Activated naive CD4-positive, alpha-beta T cell treated with anti-CD3 and anti-CD28 coated beads, Interleukin-2, amount 50 U/mL, for 72 hours (primary cell): Measurements from ENCODE around the gene FBXL7. TPM values are rescaled to one million over a fixed set of nuclear protein-coding genes. Genes with fewer than 3 reads are reported as not detected.
A peak's percentile ranks its signal among the peaks of the same experiment; 100 is the strongest.

Experiments
- ATAC-seq, 2 donors: fragments of 150-1000 bp; cut with Tn5 transposase; 2 replicates each; pipeline ENCODE4 v1.10.0; 2021; ENCODE audit warnings: mild to moderate bottlenecking in 2 of 2, moderate library complexity in 2 of 2
- DNase-seq, 2 donors: peaks; one replicate each; pipeline ENCODE4 v3.0.0; 2021 to 2022; ENCODE audit warnings: low spot score in 2 of 2
- H3K27ac Mint-ChIP-seq, 2 donors: one replicate each; pipeline ENCODE4 v1.8.0; 2022; ENCODE audit warnings: mild to moderate bottlenecking in 2 of 2, mixed read lengths in 2 of 2
- H3K36me3 Mint-ChIP-seq, 2 donors: one replicate each; pipeline ENCODE4 v1.8.0; 2022; ENCODE audit warnings: mixed read lengths in 2 of 2
- H3K9me3 Mint-ChIP-seq, 2 donors: one replicate each; pipeline ENCODE4 v1.8.0; 2022; ENCODE audit warnings: mixed read lengths in 2 of 2
- total RNA-seq, 2 donors: library from RNA; stranded (reverse); gene quantifications; one replicate each; pipeline ENCODE4 v1.2.3, GENCODE V29; 2022

FBXL7 gene
- total RNA-seq, 2 donors from 2014 or later: not detected

DNA sequence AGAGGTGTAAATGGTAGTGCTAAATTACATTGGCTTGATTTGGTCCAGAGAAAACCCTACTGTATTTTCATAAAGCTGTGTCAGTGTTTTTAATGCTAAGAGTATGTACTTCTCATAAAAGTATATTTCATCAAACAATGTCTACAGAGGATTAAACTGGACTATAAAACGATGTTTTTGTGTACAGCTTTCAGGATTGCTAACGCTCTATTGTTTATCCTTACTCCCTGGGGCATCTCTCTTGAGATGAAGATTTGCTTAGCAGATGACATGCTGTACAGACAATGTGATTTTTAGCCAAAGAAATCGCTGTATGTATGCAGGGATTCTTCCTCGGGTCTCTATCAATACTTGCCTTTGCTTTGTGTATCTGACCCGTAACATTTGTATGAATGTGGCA, 216.0 kb downstream of the FBXL7 start:
- Mint-ChIP-seq H3K9me3 (peaks cover 4% of the 10 kb centered on the region in 2 donors), H3K27ac (no peak overlapping the region), H3K36me3 (no peaks in the 10 kb centered on the region)
- DNase-seq: no peak
- no peak for ATAC-seq

DNA sequence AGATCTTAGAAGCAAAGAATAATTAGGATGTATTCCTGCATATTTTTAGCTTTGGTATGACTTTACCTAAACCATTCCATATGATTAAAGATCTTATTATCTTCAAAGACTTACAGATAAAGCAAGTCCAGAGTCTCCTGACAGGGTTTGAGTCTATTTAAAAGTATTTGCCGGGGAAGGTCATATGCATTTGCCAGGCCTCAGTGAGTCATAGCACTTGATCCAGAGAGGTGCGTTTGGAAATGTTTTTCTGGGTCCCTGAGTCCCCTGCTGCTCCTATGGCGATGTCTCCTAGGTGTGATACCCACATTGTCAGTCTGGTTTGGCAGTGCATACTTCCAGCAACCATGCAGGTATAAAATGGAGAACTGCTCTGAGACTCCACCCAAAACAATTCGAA, 217.0 kb downstream of the FBXL7 start:
- Mint-ChIP-seq H3K36me3 (no peaks in the 10 kb centered on the region), H3K27ac (no peak overlapping the region), H3K9me3 (peaks cover 3 to 4% of the 10 kb centered on the region in 2 donors)
- no peak for ATAC-seq
- DNase-seq: no peak

DNA sequence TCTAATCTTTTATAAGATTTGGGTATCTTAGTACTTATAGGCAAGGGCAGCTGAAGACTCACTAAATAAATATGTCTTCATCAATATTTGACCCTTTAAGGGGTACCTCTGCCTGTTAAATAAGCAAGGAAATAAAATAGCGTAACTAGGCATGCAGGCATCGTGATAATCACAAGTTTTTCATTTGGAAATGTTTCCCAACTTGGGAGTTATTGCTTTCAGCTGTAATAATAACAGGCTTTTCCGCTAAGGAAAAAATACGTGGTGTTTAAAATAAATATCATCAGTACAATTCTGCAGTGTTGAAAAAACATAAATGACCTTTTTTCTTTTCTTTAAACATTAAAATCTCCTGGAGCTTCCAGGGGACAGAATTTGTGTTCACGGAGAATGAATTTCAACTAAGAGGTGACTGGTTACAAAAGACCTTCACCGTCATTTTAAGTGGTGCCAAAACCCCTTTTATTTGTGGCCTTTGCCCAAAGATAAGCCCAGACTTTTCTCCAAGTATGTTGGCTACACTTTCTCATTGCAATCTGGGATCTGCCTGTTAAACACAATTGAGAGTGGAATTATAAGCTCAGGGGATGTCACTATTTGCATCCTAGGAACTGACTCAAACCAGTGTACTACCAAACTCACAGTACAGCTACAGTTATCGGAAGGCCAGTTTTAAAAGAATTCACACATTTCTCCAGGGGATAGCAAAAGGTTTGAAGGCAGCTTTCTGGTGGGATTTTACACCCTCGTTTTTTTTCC, 218.6 kb downstream of the FBXL7 start:
- H3K9me3 Mint-ChIP-seq: peaks cover 3 to 4% of the 10 kb centered on the region in 2 donors
- H3K36me3 Mint-ChIP-seq: no peaks in the 10 kb centered on the region
- H3K27ac Mint-ChIP-seq: no peak overlapping the region
- ATAC-seq (no peak), DNase-seq (no peak)

DNA sequence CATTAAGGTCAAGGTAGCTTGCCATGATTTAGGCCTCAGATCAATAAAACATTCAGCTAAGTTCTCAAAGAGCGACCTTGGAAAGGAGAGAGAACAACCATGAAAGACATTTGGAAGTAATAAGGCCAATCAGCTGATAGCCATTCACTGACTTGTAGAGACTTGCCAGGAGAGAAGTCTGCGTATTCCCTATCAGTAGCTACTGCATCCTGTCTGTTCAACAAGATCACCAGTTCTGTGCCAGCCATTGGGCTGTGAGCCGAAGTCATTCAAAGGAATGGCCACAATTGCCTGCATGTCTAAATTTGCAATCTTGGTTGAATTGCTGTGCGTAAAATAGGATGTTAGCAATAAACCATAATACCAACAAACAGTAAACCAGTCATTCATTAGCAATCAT, 219.8 kb downstream of the FBXL7 start:
- no peak for ATAC-seq
- Mint-ChIP-seq H3K27ac (no peak overlapping the region), H3K36me3 (no peaks in the 10 kb centered on the region), H3K9me3 (peaks cover 0 to 3% of the 10 kb centered on the region in 2 donors)
- no peak for DNase-seq

DNA sequence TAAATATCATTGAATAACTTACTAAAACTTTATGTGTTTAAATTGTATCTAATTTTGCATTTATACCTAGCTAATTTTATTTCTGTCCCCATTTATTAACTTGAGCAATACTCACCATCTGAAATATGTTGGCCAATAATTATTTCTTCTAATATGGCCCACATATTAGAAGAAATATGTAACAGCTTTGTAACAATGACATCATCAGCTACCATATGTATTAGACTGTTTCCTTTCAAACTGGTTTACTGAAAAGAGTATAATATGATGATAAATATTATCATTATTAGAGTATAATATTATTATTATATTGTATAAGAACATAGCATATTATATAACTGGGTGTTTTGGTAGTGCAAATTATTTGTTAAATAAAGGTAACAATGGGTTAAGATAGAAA, 220.5 kb downstream of the FBXL7 start:
- DNase-seq: no peak
- ATAC-seq: no peak
- Mint-ChIP-seq H3K27ac (no peak overlapping the region), H3K9me3 (peaks cover 0 to 8% of the 10 kb centered on the region in 2 donors), H3K36me3 (no peaks in the 10 kb centered on the region)

DNA sequence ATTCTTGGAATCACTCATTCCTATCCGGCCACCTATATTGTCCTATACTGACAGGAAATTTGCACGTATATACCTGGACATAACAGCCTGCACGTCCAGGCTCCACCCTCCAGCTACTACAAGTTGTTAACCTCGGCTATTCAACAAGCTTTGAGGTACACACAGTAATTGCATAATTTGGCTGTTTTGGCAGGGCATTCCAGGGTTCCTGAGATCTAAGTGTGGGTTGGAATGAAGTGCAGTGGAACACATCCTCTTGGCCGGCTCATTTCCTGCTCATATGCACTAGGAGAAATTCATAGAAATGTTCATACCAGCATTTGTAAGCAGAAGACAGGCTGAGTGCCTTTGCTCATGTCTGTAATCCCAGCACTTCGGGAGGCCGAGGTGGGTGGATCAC, 222.3 kb downstream of the FBXL7 start:
- H3K27ac Mint-ChIP-seq: no peak overlapping the region
- peaks cover 2 to 10% of the 10 kb centered on the region in 2 donors for H3K9me3 Mint-ChIP-seq
- peaks cover 0 to 1% of the 10 kb centered on the region in 2 donors for H3K36me3 Mint-ChIP-seq
- DNase-seq (no peak), ATAC-seq (no peak)

DNA sequence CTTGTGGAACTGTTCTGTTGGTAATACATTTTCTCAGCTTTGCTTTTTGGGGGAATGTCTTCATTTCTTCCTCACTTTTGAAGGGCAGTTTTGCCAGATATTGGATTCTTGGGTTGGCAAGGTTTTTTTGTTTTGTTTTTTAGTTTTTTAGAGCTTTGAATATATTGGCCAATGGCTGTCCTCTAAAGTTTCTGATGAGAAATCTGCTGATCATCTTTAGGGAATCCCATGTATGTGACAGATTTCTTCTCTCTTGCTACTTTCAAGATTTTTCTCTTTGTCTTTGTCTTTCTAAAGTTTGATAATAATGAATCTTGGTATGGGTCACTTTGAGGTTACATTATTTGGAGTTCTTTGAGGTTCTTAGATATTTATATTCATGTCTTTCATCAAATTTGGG, 227.4 kb downstream of the FBXL7 start:
- DNase-seq (no peak), ATAC-seq (no peak)
- Mint-ChIP-seq H3K36me3 (peaks cover 0 to 14% of the 10 kb centered on the region in 2 donors), H3K27ac (no peak overlapping the region), H3K9me3 (peaks cover 15 to 23% of the 10 kb centered on the region in 2 donors)

DNA sequence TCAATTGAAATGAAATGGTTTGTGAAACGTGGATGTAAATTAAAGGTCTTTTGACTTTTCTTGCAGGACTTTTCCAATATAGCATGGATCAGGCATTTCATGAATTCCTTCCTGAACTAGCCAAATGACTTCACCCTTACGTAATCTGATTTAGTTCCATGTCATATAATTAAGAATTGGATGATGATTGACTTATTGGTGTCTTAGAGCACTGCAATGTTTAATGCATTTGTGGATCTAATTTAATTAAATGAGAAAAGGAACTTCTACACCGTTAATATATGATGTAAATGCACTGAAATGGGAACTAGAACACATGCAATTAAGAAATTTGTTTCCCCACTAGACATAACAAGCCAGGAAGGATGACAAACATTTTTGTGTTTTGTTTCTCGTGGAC, 228.8 kb downstream of the FBXL7 start:
- no peak for ATAC-seq
- no peak for DNase-seq
- peaks cover 0 to 14% of the 10 kb centered on the region in 2 donors for H3K36me3 Mint-ChIP-seq
- no peak overlapping the region for H3K27ac Mint-ChIP-seq
- H3K9me3 Mint-ChIP-seq: peaks cover 15 to 23% of the 10 kb centered on the region in 2 donors

DNA sequence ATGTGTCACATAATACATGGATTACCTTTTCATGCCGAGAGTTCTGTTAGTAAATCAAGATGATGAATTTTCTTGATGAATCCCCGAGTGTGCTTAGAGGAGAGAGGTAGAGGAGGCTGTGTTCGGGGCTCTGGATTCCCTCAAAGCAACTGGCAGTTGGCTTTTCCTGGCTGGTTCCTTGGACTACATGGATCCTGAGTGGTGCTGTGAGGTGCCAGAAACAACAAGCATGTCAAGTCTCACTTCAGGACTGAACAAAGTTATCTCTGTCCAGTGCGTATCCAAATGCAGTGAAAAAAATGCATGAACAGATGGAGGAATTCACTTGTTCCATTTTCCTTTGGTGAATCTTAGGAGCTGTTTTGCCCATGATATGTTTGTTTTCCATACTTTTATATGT, 231.7 kb downstream of the FBXL7 start:
- Mint-ChIP-seq H3K9me3 (peaks cover 22 to 29% of the 10 kb centered on the region in 2 donors), H3K27ac (no peak overlapping the region), H3K36me3 (peaks cover 0 to 14% of the 10 kb centered on the region in 2 donors)
- ATAC-seq (no peak), DNase-seq (no peak)

DNA sequence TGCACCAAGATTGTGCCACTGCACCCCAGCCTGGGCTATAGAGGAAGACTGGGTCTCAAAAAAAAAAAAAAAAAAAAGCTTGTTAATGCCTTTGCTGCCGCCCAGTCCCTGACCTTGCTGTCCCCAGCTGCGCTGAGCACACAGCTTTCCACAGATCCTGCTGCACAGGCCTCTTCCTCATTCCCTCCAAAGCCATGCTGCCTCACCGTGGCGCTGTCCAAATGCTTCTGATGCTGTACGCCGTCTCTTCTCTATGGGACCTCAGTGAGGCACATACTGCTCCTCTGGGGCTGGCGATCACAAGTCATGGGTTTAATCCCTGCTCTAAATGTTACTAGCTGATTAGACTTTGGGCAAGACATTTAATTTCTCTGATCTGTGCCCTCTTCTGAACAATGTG, 234.1 kb downstream of the FBXL7 start:
- Mint-ChIP-seq H3K27ac (no peak overlapping the region), H3K9me3 (peaks cover 16 to 24% of the 10 kb centered on the region in 2 donors), H3K36me3 (peaks cover 0 to 5% of the 10 kb centered on the region in 2 donors)
- DNase-seq (no peak), ATAC-seq (no peak)

DNA sequence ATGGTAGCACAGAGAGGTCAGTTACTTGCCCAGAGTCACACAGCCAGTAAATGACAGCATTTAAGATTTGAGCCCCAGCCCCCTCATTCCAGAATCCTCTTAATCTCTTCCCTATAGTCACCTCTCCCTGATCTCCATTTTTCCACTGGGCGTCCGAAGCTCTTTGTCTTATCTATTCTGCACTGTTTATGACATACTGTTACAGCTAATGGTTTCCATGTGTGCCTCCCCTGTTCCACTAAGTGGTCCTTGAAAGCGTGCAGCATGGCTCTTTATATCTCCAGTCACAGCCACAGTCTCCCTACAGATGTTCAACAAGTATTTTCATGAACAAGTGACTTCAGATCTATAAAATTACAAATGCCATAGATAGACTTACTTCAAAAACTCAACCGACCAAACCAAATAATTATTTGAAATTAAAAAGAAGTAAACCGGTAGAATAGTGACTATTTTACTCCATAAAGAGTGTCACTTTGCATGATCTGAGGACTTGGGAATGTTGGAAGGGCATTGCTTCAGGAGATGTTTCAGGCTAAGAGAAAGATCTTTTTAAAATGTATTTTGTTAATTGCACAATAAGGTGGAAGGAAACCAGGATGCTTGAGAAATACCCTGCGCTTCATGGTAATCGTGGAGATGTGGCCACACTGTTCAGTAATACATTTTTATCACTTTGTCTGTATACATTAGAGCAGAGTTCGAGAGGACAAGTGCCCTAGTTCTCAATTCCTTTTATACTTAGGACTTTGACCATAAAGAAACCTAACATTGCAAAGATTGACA, 237.2 kb downstream of the FBXL7 start:
- H3K9me3 Mint-ChIP-seq: peaks cover 16 to 18% of the 10 kb centered on the region in 2 donors
- H3K27ac Mint-ChIP-seq: no peak overlapping the region
- ATAC-seq (no peak), DNase-seq (no peak)
- no peaks in the 10 kb centered on the region for H3K36me3 Mint-ChIP-seq

DNA sequence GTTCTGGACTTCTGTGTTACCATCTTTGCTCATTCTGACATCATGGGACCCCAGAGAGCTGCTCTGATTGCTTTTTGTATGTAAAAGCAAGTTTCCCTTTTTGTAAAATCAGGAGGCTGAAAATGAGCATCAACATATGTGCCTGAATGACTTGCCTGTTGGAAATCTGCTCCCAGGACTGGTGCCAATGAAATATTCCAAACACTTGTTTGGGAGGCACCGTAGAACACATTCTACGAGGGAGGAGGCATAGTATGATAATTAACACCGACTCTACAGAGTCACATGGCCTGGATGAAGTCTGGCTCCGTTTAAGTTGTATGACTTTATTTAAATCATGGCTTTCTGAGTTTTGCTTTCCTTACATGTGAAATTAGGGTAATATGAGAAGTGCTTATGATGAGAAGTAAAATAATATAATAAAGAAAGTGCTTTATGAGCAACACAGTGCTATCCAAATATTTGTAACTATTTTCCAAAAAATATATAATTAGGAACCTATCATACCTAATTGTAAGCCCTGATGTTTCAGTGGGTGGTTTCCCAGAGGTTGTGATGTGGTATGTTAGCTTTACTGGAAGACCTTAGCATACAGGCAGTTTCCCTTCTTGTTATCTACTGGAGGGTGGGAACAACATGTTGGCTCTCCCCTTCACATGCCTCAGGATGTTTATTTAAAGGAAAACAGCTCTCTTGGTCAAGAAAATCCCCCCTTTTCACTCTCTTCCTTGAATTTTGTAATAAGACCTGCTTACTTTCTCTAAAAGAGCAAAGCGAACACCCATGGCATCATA, 238.1 kb downstream of the FBXL7 start:
- Mint-ChIP-seq H3K36me3 (no peaks in the 10 kb centered on the region), H3K9me3 (peaks cover 21 to 25% of the 10 kb centered on the region in 2 donors), H3K27ac (no peak overlapping the region)
- no peak for DNase-seq
- ATAC-seq: no peak

DNA sequence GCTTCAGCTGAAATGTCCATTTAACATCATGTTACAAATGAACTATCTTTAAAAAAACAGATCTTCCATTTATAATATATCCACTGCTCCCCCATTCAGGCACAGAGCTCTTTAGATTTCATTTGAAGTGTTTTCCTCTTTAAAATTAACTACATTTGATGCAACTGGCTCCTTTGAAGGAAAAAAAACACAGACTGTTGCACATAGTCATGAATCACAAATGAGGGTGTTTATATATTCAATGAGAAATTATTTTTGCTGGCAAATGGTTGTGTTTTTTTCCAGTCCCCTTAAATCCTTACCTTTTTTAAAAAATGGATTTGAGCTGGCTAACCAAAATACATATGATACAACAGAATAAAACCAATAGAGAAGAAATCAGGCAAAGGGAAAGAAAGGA, 240.4 kb downstream of the FBXL7 start:
- peaks cover 0 to 6% of the 10 kb centered on the region in 2 donors for H3K36me3 Mint-ChIP-seq
- ATAC-seq (no peak), DNase-seq (no peak)
- peaks cover 23 to 25% of the 10 kb centered on the region in 2 donors for H3K9me3 Mint-ChIP-seq
- no peak overlapping the region for H3K27ac Mint-ChIP-seq

DNA sequence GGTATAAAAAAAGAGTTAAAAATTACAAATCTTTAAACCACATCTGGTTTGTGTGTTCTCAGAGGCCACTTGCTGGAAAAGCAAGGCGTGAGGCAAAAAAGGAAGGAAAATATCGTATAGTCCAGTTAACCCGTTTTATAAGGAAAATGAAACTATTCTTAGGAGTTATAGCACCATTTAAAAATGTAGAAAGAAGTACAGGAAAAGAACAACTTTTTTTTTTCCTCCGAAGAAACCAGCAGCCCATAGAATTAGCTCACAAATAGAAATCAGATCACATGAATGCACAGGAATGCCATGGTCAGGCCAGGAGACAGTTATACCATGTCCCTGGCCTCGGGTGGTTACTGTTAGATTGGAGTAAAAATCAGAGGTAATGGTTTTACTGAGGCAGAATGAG, 241.6 kb downstream of the FBXL7 start:
- Mint-ChIP-seq H3K27ac (no peak overlapping the region), H3K9me3 (peaks cover 31 to 34% of the 10 kb centered on the region in 2 donors), H3K36me3 (peaks cover 0 to 6% of the 10 kb centered on the region in 2 donors)
- ATAC-seq (no peak), DNase-seq (no peak)

DNA sequence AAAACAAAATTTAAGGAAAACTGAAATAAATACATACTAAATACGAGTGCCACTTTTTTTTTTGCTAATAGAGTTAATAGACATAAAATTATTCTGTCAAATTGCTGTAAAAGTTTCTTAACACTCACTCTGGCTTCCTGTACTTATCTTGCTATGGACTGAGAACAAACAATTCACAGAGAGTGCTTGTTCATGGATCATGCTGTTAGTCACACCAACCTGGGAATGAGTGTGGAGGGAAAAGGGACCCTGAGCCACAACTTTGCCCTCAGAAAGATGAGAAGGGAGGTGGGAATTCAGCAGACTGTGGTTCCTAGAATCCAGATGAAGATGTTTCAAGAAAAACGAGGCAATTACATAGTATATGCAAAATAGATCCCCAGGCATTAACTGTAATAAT, 246.9 kb downstream of the FBXL7 start:
- Mint-ChIP-seq H3K9me3 (peaks cover 27 to 30% of the 10 kb centered on the region in 2 donors), H3K27ac (no peak overlapping the region), H3K36me3 (peaks cover 0 to 6% of the 10 kb centered on the region in 2 donors)
- ATAC-seq: no peak
- no peak for DNase-seq

DNA sequence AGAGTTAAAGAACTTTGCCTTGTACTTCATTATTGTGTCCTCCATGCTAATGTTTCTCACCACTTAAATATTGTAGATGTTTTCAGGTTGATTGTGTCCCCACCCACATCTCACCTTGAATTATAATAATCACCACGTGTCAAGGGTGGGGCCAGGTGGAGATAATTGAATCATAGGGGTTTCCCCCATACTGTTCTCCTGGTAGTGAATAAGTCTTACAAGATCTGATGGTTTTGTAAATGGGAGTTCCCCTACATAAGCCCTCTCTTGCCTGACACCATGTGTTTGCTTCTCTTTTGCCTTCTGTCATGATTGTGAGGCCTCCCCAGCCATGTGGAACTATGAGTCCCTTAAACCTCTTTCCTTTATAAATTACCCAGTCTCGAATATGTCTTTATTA, 248.3 kb downstream of the FBXL7 start:
- H3K27ac Mint-ChIP-seq: no peak overlapping the region
- ATAC-seq (peak in 1 of 2 donors; percentile 35), DNase-seq (no peak)
- H3K9me3 Mint-ChIP-seq: peaks cover 19 to 24% of the 10 kb centered on the region in 2 donors
- H3K36me3 Mint-ChIP-seq: peaks cover 0 to 6% of the 10 kb centered on the region in 2 donors
